IMR-90 (cell line): Measurements from ENCODE around the gene SH3TC1. TPM values are rescaled to one million over a fixed set of nuclear protein-coding genes. Genes with fewer than 3 reads are reported as not detected.

Experiments used
- ATAC-seq: fragments of 200-7000 bp; cut with Tn5 transposase; 2 replicates; pipeline ENCODE4 v1.9.1; 2020; ENCODE audit warnings: low read depth, mild to moderate bottlenecking, moderate library complexity
- BruUV-seq: library from RNA; stranded (reverse); fragments of 400-500 nt; replicated peaks from 2 replicates; lab custom pipeline; 2021; lab: Mats Ljungman, UMichigan
- CTCF ChIA-PET: fragments of 300-600 bp; formaldehyde crosslinking; extraction: SDS; loops from one replicate; lab custom pipeline; 2021; ENCODE audit warnings: antibody characterized with exemption; lab: Yijun Ruan, JAX
- POLR2A ChIA-PET: fragments of 300-600 bp; sonication (Branson Sonifier 250); formaldehyde crosslinking; loops from one replicate; lab custom pipeline; 2022; ENCODE audit warnings: antibody characterized with exemption; ENCODE audit not compliant: unreplicated experiment; lab: Charles Lee
- DNase-seq: peaks from one replicate; pipeline ENCODE4 v3.0.0; 2013
- H2AFZ ChIP-seq: replicated peaks from 2 replicates; pipeline ENCODE3; 2013; ENCODE audit warnings: low read length, mild to moderate bottlenecking; ENCODE audit not compliant: poor library complexity
- H2AK5ac ChIP-seq: 2 replicates; pipeline ENCODE4 v1.6.1; 2013; ENCODE audit warnings: low read depth, low read length, inconsistent platforms
- H2AK9ac ChIP-seq: replicated peaks from 2 replicates; pipeline ENCODE3; 2013; ENCODE audit warnings: mild to moderate bottlenecking, low read depth, low read length, moderate library complexity; ENCODE audit not compliant: poor library complexity
- H2BK120ac ChIP-seq: 2 replicates; pipeline ENCODE4 v1.6.1; 2013; ENCODE audit warnings: low read depth, low read length, inconsistent platforms
- H2BK15ac ChIP-seq: 3 replicates; pipeline ENCODE4 v1.6.1; 2013; ENCODE audit warnings: low read depth, low read length, inconsistent platforms
- H2BK20ac ChIP-seq: 2 replicates; pipeline ENCODE4 v1.6.1; 2013; ENCODE audit warnings: low read depth, mild to moderate bottlenecking, inconsistent platforms, low read length, moderate library complexity
- H2BK5ac ChIP-seq: 2 replicates; pipeline ENCODE4 v1.6.1; 2013; ENCODE audit warnings: mild to moderate bottlenecking, low read depth, low read length, inconsistent platforms; ENCODE audit not compliant: poor library complexity, severe bottlenecking
- H3K14ac ChIP-seq: replicated peaks from 2 replicates; pipeline ENCODE4 v1.6.1; 2013; ENCODE audit warnings: low read depth, low read length, inconsistent platforms
- H3K18ac ChIP-seq: 2 replicates; pipeline ENCODE4 v1.6.1; 2013; ENCODE audit warnings: low read depth, low read length, control low read depth
- H3K23ac ChIP-seq: 2 replicates; pipeline ENCODE4 v1.6.1; 2013; ENCODE audit warnings: low read depth, low read length, inconsistent platforms
- H3K27ac ChIP-seq: 2 replicates; pipeline ENCODE4 v1.5.1; 2013; ENCODE audit warnings: mild to moderate bottlenecking, control low read depth, low read length; ENCODE audit not compliant: insufficient read depth
- H3K27me3 ChIP-seq: 2 replicates; pipeline ENCODE4 v1.6.1; 2013; ENCODE audit warnings: low read length; ENCODE audit not compliant: control insufficient read depth, insufficient read depth
- H3K36me3 ChIP-seq: 2 replicates; pipeline ENCODE4 v1.6.1; 2013; ENCODE audit warnings: low read length, mixed read lengths; ENCODE audit not compliant: control insufficient read depth, insufficient read depth
- H3K4ac ChIP-seq: 2 replicates; pipeline ENCODE4 v1.6.1; 2013; ENCODE audit warnings: low read depth, low read length, inconsistent platforms
- H3K4me1 ChIP-seq: 2 replicates; pipeline ENCODE4 v1.6.1; 2013; ENCODE audit warnings: low read length, mixed read lengths; ENCODE audit not compliant: control insufficient read depth, insufficient read depth
- H3K4me2 ChIP-seq: 2 replicates; pipeline ENCODE4 v1.6.1; 2013; ENCODE audit warnings: low read depth, mild to moderate bottlenecking, control low read depth, low read length, moderate library complexity
- H3K4me3 ChIP-seq: 2 replicates; pipeline ENCODE4 v1.5.1; 2013; ENCODE audit warnings: low read depth, mild to moderate bottlenecking, control low read depth, low read length, moderate library complexity; ENCODE audit not compliant: insufficient read depth
- H3K56ac ChIP-seq: 2 replicates; pipeline ENCODE4 v1.6.1; 2013; ENCODE audit warnings: low read length, inconsistent platforms; ENCODE audit not compliant: insufficient read depth; ENCODE audit errors: extremely low read depth
- H3K79me1 ChIP-seq, 2 experiments: 2 replicates each; pipeline ENCODE4 v1.6.1; 2013; ENCODE audit warnings: low read length in 2 of 2, inconsistent platforms in 1 of 2, low read depth in 1 of 2
- H3K9ac ChIP-seq: 2 replicates; pipeline ENCODE4 v1.6.1; 2013; ENCODE audit warnings: low read depth, low read length, control low read depth
- H3K9me1 ChIP-seq: 2 replicates; pipeline ENCODE4 v1.6.1; 2013; ENCODE audit warnings: low read length, inconsistent platforms; ENCODE audit not compliant: insufficient read depth
- H3K9me3 ChIP-seq: 2 replicates; pipeline ENCODE4 v1.6.1; 2013; ENCODE audit warnings: low read length; ENCODE audit not compliant: control insufficient read depth, insufficient read depth
- H4K20me1 ChIP-seq: 2 replicates; pipeline ENCODE4 v1.6.1; 2013; ENCODE audit warnings: low read length, inconsistent platforms; ENCODE audit not compliant: insufficient read depth
- H4K5ac ChIP-seq: 2 replicates; pipeline ENCODE4 v1.6.1; 2013; ENCODE audit warnings: mild to moderate bottlenecking, low read depth, low read length, control low read depth
- H4K8ac ChIP-seq, 2 experiments: 2 replicates each; pipeline ENCODE4 v1.6.1; 2013; ENCODE audit warnings: low read depth in 2 of 2, low read length in 2 of 2, control low read depth in 1 of 2, inconsistent platforms in 1 of 2
- H4K91ac ChIP-seq: 2 replicates; pipeline ENCODE4 v1.6.1; 2013; ENCODE audit warnings: low read depth, low read length, inconsistent platforms; ENCODE audit not compliant: insufficient read depth
- MAFK ChIP-seq: IDR thresholded peaks from 2 replicates; pipeline ENCODE4 v1.6.1; 2012; ENCODE audit warnings: low read depth, low read length, improper control_type of control experiment
- MAZ ChIP-seq: IDR thresholded peaks from 2 replicates; pipeline ENCODE4 v1.6.1; 2012; ENCODE audit warnings: low read depth, mild to moderate bottlenecking, low read length, improper control_type of control experiment, moderate library complexity, borderline replicate concordance
- MXI1 ChIP-seq: IDR thresholded peaks from 2 replicates; pipeline ENCODE4 v1.6.1; 2012; ENCODE audit warnings: low read depth, mild to moderate bottlenecking, low read length, moderate library complexity, borderline replicate concordance
- NFE2L2 ChIP-seq: fragments of 150-350 bp; IDR thresholded peaks from 2 replicates; pipeline ENCODE4 v1.6.1; 2016; ENCODE audit warnings: low read depth, mild to moderate bottlenecking, low read length
- RAD21 ChIP-seq: IDR thresholded peaks from 2 replicates; pipeline ENCODE4 v1.6.1; 2012; ENCODE audit warnings: low read length, improper control_type of control experiment
- WGBS, 2 experiments: methylation state at CpG; one replicate each; pipeline versions ENCODE4 v1.1.5 to v1.1.7; 2013; ENCODE audit warnings: missing lambda C conversion rate in 2 of 2; ENCODE audit not compliant: insufficient read length in 1 of 2; ENCODE audit errors: extremely low coverage in 2 of 2; 5-methylcytosine and 5-hydroxymethylcytosine counted together
- dilution Hi-C: fragments of 300-500 bp; cut with HindIII; formaldehyde crosslinking; loops from one replicate; pipeline ENCODE4 v1.14.3; 2018; ENCODE audit warnings: low sequenced_read_pairs; ENCODE audit not compliant: unreplicated experiment
- in situ Hi-C: fragments of 300-500 bp; cut with MboI; formaldehyde crosslinking; loops from 3 replicates; pipeline ENCODE4 v1.14.3; 2019; ENCODE audit warnings: low sequenced_read_pairs, inconsistent platforms, mixed read lengths
- intact Hi-C: fragments of 100-400 bp; cut with micrococcal nuclease; formaldehyde crosslinking; loops from 2 replicates; pipeline ENCODE4 v1.10.0; 2022
- polyA plus RNA-seq, 3 experiments: library from polyadenylated mRNA; depleted of rRNA; stranded (reverse); fragments of >200 nt; gene quantifications; 2 replicates each; pipeline ENCODE4 v1.2.3, GENCODE V29; 2012; ENCODE audit warnings: low replicate concordance in 1 of 3
- total RNA-seq: library from RNA; depleted of rRNA; stranded (reverse); fragments of >200 nt; gene quantifications from 2 replicates; pipeline ENCODE4 v1.2.3, GENCODE V29; 2012
- TF ChIP-seq, protein P1 (sequence below): conservative IDR thresholded peaks from 2 replicates; pipeline ENCODE4 v1.5.1; 2012; ENCODE audit warnings: mild to moderate bottlenecking, low read depth, low read length, improper control_type of control experiment
- TF ChIP-seq, protein P2 (sequence below): fragments of 150-350 bp; IDR thresholded peaks from 2 replicates; pipeline ENCODE4 v1.6.1; 2016; ENCODE audit warnings: low read depth, mild to moderate bottlenecking, low read length, moderate library complexity, borderline replicate concordance

SH3TC1 gene
- total and polyA plus RNA-seq, 2 of the 4 experiments (the other 2 are of a cell fraction): 1.6 to 2.2 TPM

DNA sequence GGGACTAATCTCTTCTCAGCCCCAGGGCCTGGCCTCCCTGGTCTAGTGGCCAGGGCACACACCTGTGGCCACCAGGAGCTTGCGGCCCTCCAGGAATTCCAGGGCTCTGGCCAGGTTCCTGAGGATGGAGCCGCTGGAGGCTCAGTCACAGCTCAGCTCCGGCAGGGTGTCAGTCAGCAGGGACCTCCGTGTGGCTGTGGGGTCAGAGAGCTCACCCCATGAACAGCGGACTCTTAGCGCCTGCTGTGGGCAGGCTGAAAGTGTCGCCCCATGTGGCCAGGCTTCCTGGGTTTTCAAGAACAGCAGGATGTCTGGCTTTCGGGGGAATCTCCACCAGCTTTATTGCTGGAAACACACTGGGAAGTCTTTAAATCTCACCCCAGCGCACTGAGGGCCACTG lies 19.3 kb upstream of the SH3TC1 start:
- Histone ChIP-seq H3K4ac (no peak overlapping the region), H3K79me1 (no peaks in the 10 kb centered on the region), H3K27ac (no peak overlapping the region), H4K91ac (no peak overlapping the region), H3K9me1 (peaks cover 16% of the 10 kb centered on the region), H2AK9ac (no peak overlapping the region), H4K8ac (no peak overlapping the region), H3K36me3 (no peaks in the 10 kb centered on the region), H4K5ac (no peak overlapping the region), H2AK5ac (no peak overlapping the region), H3K9me3 (no peaks in the 10 kb centered on the region), H3K27me3 (peaks cover 21% of the 10 kb centered on the region; the same call in 1 of the 2 replicates), H2BK5ac (no peak overlapping the region), H3K23ac (no peak overlapping the region), H3K14ac (no peak overlapping the region), H3K4me3 (no peak overlapping the region), H2BK20ac (no peak overlapping the region), H3K56ac (no peak overlapping the region), H2BK15ac (no peak overlapping the region), H2BK120ac (no peak overlapping the region), H3K4me2 (no peak overlapping the region), H3K4me1 (peaks cover 7% of the 10 kb centered on the region), H2AFZ (no peak overlapping the region), H3K18ac (no peak overlapping the region), H4K20me1 (peaks cover 6% of the 10 kb centered on the region; the same call in 1 of the 2 replicates), H3K9ac (no peak overlapping the region)
- ChIA-PET POLR2A (no interaction called here), CTCF (no interaction called here)
- in situ Hi-C loops: loop anchor here (5.0 kb wide), 1 partner anchor 223 kb away; no protein-coding TSS in a partner anchor
- TF ChIP-seq, protein P1, sequence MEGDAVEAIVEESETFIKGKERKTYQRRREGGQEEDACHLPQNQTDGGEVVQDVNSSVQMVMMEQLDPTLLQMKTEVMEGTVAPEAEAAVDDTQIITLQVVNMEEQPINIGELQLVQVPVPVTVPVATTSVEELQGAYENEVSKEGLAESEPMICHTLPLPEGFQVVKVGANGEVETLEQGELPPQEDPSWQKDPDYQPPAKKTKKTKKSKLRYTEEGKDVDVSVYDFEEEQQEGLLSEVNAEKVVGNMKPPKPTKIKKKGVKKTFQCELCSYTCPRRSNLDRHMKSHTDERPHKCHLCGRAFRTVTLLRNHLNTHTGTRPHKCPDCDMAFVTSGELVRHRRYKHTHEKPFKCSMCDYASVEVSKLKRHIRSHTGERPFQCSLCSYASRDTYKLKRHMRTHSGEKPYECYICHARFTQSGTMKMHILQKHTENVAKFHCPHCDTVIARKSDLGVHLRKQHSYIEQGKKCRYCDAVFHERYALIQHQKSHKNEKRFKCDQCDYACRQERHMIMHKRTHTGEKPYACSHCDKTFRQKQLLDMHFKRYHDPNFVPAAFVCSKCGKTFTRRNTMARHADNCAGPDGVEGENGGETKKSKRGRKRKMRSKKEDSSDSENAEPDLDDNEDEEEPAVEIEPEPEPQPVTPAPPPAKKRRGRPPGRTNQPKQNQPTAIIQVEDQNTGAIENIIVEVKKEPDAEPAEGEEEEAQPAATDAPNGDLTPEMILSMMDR: no peak
- TF ChIP-seq MXI1 (no peak), NFE2L2 (no peak), RAD21 (no peak), MAZ (no peak), MAFK (no peak)
- TF ChIP-seq, protein P2, sequence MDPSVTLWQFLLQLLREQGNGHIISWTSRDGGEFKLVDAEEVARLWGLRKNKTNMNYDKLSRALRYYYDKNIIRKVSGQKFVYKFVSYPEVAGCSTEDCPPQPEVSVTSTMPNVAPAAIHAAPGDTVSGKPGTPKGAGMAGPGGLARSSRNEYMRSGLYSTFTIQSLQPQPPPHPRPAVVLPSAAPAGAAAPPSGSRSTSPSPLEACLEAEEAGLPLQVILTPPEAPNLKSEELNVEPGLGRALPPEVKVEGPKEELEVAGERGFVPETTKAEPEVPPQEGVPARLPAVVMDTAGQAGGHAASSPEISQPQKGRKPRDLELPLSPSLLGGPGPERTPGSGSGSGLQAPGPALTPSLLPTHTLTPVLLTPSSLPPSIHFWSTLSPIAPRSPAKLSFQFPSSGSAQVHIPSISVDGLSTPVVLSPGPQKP: no peak
- no TSS peak for BruUV-seq
- DNase-seq (no peak), ATAC-seq (no peak)
- dilution Hi-C loops: no loop called here
- intact Hi-C loops: loop anchor here (5.0 kb wide), 1 partner anchor 38 kb away; no protein-coding TSS in a partner anchor
- 50% methylated on average over 8 of the region's 9 CpGs; no CpG with 5 or more reads in 1 of the 2 experiments for WGBS, 2 experiments
